GM12878 (cell line): ENCODE data around the gene PRKAG3. TPM values are rescaled to one million over a fixed set of nuclear protein-coding genes. Genes with fewer than 3 reads are reported as not detected.

Experiments used
- ATAC-seq: fragments of 200-7000 bp; cut with Tn5 transposase; 3 replicates; pipeline ENCODE4 v1.9.1; 2020; ENCODE audit warnings: mild to moderate bottlenecking, moderate library complexity
- BruUV-seq: library from RNA; stranded (reverse); fragments of 400-500 nt; replicated peaks from 2 replicates; lab custom pipeline; 2021; lab: Mats Ljungman, UMichigan
- CTCF ChIA-PET: fragments of 300-600 bp; sonication (Branson Sonifier 250); formaldehyde crosslinking; extraction: SDS; loops from one replicate; lab custom pipeline; 2021; ENCODE audit warnings: inconsistent platforms; lab: Yijun Ruan, JAX
- POLR2A ChIA-PET: fragments of 350-600 bp; formaldehyde crosslinking; extraction: SDS; loops from one replicate; lab custom pipeline; 2021; ENCODE audit warnings: inconsistent platforms; lab: Charles Lee
- RAD21 ChIA-PET: fragments of 300-600 bp; sonication (Branson Sonifier 250); formaldehyde crosslinking; loops from one replicate; lab custom pipeline; 2023; ENCODE audit warnings: antibody characterized with exemption; ENCODE audit not compliant: unreplicated experiment; lab: Charles Lee
- SMC1A ChIA-PET: fragments of 300-600 bp; sonication (Branson Sonifier 250); formaldehyde crosslinking; loops from one replicate; lab custom pipeline; 2023; ENCODE audit not compliant: unreplicated experiment, uncharacterized antibody; lab: Charles Lee
- DNase-seq: peaks from one replicate; pipeline ENCODE4 v3.0.0-alpha.2; 2011; ENCODE audit warnings: low read depth, low spot score
- FAIRE-seq: peaks from 3 replicates; lab custom pipeline; 2011; peaks lifted over from hg19 to GRCh38; lab: Jason Lieb, UNC
- H2AFZ ChIP-seq: 2 replicates; pipeline ENCODE4 v1.6.0; 2011; ENCODE audit warnings: low read depth, low read length, control low read depth; ENCODE audit not compliant: control insufficient read depth
- H3K27ac ChIP-seq: 2 replicates; pipeline ENCODE4 v1.5.1; 2011; ENCODE audit warnings: control low read depth; ENCODE audit not compliant: control insufficient read depth, insufficient read depth
- H3K27me3 ChIP-seq, 2 experiments: replicated peaks in 1 of 2; 2 replicates each; pipeline versions ENCODE4 v1.6.0 to v1.6.1; 2011; ENCODE audit warnings: low read length in 1 of 2; ENCODE audit not compliant: control insufficient read depth in 2 of 2, insufficient read depth in 2 of 2
- H3K36me3 ChIP-seq, 2 experiments: 2 replicates each; pipeline ENCODE4 v1.5.1; 2011; ENCODE audit warnings: low read length in 1 of 2; ENCODE audit not compliant: control insufficient read depth in 2 of 2, insufficient read depth in 2 of 2
- H3K4me1 ChIP-seq: 2 replicates; pipeline ENCODE4 v1.6.1; 2011; ENCODE audit warnings: mild to moderate bottlenecking, low read length, moderate library complexity, mixed read lengths; ENCODE audit not compliant: control insufficient read depth, insufficient read depth
- H3K4me2 ChIP-seq: 2 replicates; pipeline ENCODE4 v1.6.0; 2011; ENCODE audit warnings: control low read depth; ENCODE audit not compliant: control insufficient read depth, insufficient read depth
- H3K4me3 ChIP-seq: fragments of 200-600 bp; sonication (generic); 2 replicates; pipeline ENCODE4 v1.5.1; 2016
- H3K79me2 ChIP-seq: 2 replicates; pipeline ENCODE4 v1.6.0; 2011; ENCODE audit warnings: low read length; ENCODE audit not compliant: control insufficient read depth, insufficient read depth
- H3K9ac ChIP-seq: 2 replicates; pipeline ENCODE4 v1.8.0; 2011; ENCODE audit warnings: low read length, control low read depth, mixed read lengths; ENCODE audit not compliant: control insufficient read depth, insufficient read depth
- H3K9me3 ChIP-seq: replicated peaks from 3 replicates; pipeline ENCODE4 v1.5.1; 2011; ENCODE audit warnings: mild to moderate bottlenecking, low read length; ENCODE audit not compliant: control insufficient read depth, insufficient read depth
- H4K20me1 ChIP-seq: 2 replicates; pipeline ENCODE4 v1.6.0; 2011; ENCODE audit not compliant: control insufficient read depth, insufficient read depth
- ELK1 ChIP-seq: IDR thresholded peaks from 2 replicates; pipeline ENCODE4 v1.6.1; 2012; ENCODE audit warnings: low read depth, low read length, improper control_type of control experiment
- FOXK2 ChIP-seq: fragments of 450-650 bp; IDR thresholded peaks from 2 replicates; pipeline ENCODE4 v1.6.1; 2017; ENCODE audit warnings: mild to moderate bottlenecking, moderate library complexity
- HDAC6 ChIP-seq: fragments of 200-600 bp; sonication (generic); IDR thresholded peaks from one replicate; pipeline ENCODE4 v1.8.0; 2017; ENCODE audit warnings: antibody characterized with exemption; ENCODE audit not compliant: unreplicated experiment
- NBN ChIP-seq: fragments of 450-650 bp; IDR thresholded peaks from 2 replicates; pipeline ENCODE4 v1.6.1; 2016
- NR2C2 ChIP-seq: IDR thresholded peaks from 2 replicates; pipeline ENCODE4 v1.6.1; 2011; ENCODE audit warnings: borderline replicate concordance, low read depth; ENCODE audit not compliant: control insufficient read depth, insufficient read length
- RFX5 ChIP-seq: IDR thresholded peaks from 2 replicates; pipeline ENCODE4 v1.6.1; 2011; ENCODE audit warnings: low read depth, low read length, improper control_type of control experiment
- ZBTB33 ChIP-seq: fragments of 450-650 bp; IDR thresholded peaks from 2 replicates; pipeline ENCODE4 v1.6.1; 2017; ENCODE audit warnings: mild to moderate bottlenecking
- WGBS: methylation state at CpG from one replicate; pipeline ENCODE4 v1.1.6; 2016; ENCODE audit warnings: low lambda C conversion rate; ENCODE audit not compliant: insufficient replicate concordance, insufficient coverage; ENCODE audit errors: missing lambda C conversion rate; 5-methylcytosine and 5-hydroxymethylcytosine counted together
- in situ Hi-C: fragments of 300-500 bp; cut with MboI; formaldehyde crosslinking; loops from 9 replicates; pipeline ENCODE4 v1.14.3; 2018; ENCODE audit warnings: mixed read lengths
- intact Hi-C: fragments of 100-400 bp; cut with micrococcal nuclease; formaldehyde crosslinking; loops from one replicate; pipeline ENCODE4 v1.14.2; 2022; ENCODE audit not compliant: unreplicated experiment
- polyA plus RNA-seq, 11 experiments: library from polyadenylated mRNA; depleted of rRNA in 4 of 11; unstranded in 6 of 11; stranded (reverse) in 5 of 11; fragments of >200 nt; fragmentation: Nextera tagmentation in 4 of 11; fragmentation: Illumina TruSeq in 1 of 11; extraction: Ambion mirVana in 4 of 11; extraction: Trizol in 1 of 11; gene quantifications; 1 replicate in 1 of 11; 2 replicates in 10 of 11; pipeline versions ENCODE4 v1.2.1 to v1.2.3, GENCODE V29; 2011 to 2016; ENCODE audit warnings: inconsistent platforms in 2 of 11, missing spikeins in 2 of 11, low read depth in 1 of 11
- total RNA-seq, 4 experiments: library from RNA; depleted of rRNA in 3 of 4; stranded (reverse); fragments of >200 nt in 3 of 4; fragmentation: Illumina TruSeq in 1 of 4; extraction: Trizol in 1 of 4; gene quantifications; 2 replicates each; pipeline versions ENCODE4 v1.2.1 to v1.2.3, GENCODE V29; 2013 to 2021
- TF ChIP-seq, protein P1 (sequence below): fragments of 450-650 bp; IDR thresholded peaks from 2 replicates; pipeline ENCODE4 v1.6.1; 2017; ENCODE audit warnings: mild to moderate bottlenecking, moderate library complexity
- TF ChIP-seq, protein P2 (sequence below): IDR thresholded peaks from 2 replicates; pipeline ENCODE4 v1.6.1; 2012; ENCODE audit warnings: low read depth, low read length, improper control_type of control experiment

PRKAG3 gene
- total and polyA plus RNA-seq, 10 of the 15 experiments (the other 5 are each of a cell fraction or from before 2014, with no cell fraction given), result 0.04 to 0.12 (median 0.06) TPM; not detected in 7

GRCh38 chr2:218857371-218858137, 26.0 kb upstream of the PRKAG3 start:
- Histone ChIP-seq H3K4me3 (no peak overlapping the region), H3K27me3 (peaks cover 22 to 40% of the 10 kb centered on the region in 2 experiments), H3K4me1 (no peaks in the 10 kb centered on the region), H3K36me3 (no peaks in the 10 kb centered on the region), H3K27ac (no peak overlapping the region), H2AFZ (no peak overlapping the region), H3K9ac (no peak overlapping the region), H3K4me2 (no peak overlapping the region), H3K9me3 (no peaks in the 10 kb centered on the region), H4K20me1 (no peaks in the 10 kb centered on the region), H3K79me2 (no peaks in the 10 kb centered on the region)
- BruUV-seq, result no TSS peak
- no peak for ATAC-seq
- FAIRE-seq, result no peak
- ChIA-PET SMC1A (interaction anchor here (0.7 to 1.6 kb wide), 2 partner anchors 13 to 41 kb away, joined by 3 to 4 read pairs; no protein-coding TSS in a partner anchor), POLR2A (no interaction called here), CTCF (interaction anchor here (1.3 to 1.8 kb wide), 2 partner anchors 19 to 40 kb away, joined by 4 to 6 read pairs; no protein-coding TSS in a partner anchor), RAD21 (no interaction called here)
- in situ Hi-C loops (no loop called here), intact Hi-C loops (no loop called here)
- WGBS, result 15% methylated on average over 10 of the region's 10 CpGs
- TF ChIP-seq FOXK2 (no peak), RFX5 (no peak), HDAC6 (no peak), NR2C2 (no peak), NBN (no peak), ELK1 (no peak), ZBTB33 (no peak)
- TF ChIP-seq, protein P1, sequence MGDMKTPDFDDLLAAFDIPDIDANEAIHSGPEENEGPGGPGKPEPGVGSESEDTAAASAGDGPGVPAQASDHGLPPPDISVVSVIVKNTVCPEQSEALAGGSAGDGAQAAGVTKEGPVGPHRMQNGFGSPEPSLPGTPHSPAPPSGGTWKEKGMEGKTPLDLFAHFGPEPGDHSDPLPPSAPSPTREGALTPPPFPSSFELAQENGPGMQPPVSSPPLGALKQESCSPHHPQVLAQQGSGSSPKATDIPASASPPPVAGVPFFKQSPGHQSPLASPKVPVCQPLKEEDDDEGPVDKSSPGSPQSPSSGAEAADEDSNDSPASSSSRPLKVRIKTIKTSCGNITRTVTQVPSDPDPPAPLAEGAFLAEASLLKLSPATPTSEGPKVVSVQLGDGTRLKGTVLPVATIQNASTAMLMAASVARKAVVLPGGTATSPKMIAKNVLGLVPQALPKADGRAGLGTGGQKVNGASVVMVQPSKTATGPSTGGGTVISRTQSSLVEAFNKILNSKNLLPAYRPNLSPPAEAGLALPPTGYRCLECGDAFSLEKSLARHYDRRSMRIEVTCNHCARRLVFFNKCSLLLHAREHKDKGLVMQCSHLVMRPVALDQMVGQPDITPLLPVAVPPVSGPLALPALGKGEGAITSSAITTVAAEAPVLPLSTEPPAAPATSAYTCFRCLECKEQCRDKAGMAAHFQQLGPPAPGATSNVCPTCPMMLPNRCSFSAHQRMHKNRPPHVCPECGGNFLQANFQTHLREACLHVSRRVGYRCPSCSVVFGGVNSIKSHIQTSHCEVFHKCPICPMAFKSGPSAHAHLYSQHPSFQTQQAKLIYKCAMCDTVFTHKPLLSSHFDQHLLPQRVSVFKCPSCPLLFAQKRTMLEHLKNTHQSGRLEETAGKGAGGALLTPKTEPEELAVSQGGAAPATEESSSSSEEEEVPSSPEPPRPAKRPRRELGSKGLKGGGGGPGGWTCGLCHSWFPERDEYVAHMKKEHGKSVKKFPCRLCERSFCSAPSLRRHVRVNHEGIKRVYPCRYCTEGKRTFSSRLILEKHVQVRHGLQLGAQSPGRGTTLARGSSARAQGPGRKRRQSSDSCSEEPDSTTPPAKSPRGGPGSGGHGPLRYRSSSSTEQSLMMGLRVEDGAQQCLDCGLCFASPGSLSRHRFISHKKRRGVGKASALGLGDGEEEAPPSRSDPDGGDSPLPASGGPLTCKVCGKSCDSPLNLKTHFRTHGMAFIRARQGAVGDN, result no peak
- TF ChIP-seq, protein P2, sequence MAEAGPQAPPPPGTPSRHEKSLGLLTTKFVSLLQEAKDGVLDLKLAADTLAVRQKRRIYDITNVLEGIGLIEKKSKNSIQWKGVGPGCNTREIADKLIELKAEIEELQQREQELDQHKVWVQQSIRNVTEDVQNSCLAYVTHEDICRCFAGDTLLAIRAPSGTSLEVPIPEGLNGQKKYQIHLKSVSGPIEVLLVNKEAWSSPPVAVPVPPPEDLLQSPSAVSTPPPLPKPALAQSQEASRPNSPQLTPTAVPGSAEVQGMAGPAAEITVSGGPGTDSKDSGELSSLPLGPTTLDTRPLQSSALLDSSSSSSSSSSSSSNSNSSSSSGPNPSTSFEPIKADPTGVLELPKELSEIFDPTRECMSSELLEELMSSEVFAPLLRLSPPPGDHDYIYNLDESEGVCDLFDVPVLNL, result no peak
- DNase-seq, result no peak
